ENCODE data around the gene LMCD1.

Gene LMCD1

GRCh38 chr3:8486434-8486833, 15.2 kb upstream of the LMCD1 start:
- Histone ChIP-seq H3K27me3 (ENCODE audit: low read length) (no peaks in the 10 kb centered on the region), H3K36me3 (ENCODE audit: low read length) (no peaks in the 10 kb centered on the region), H3K9ac (ENCODE audit: low read length) (no peak overlapping the region), H3K79me2 (ENCODE audit: insufficient read depth, low read length) (no peaks in the 10 kb centered on the region), H3K9me2 (replicated peaks; ENCODE audit: insufficient read depth, low read length) (no peaks in the 10 kb centered on the region), H4K20me1 (ENCODE audit: low read depth, low read length) (no peaks in the 10 kb centered on the region), H3K27ac (ENCODE audit: low read depth, low read length) (no peak overlapping the region), H3K4me2 (ENCODE audit: low read depth, low read length, poor library complexity, severe bottlenecking) (no peak overlapping the region), H3F3A (ENCODE audit: insufficient read depth) (no peaks in the 10 kb centered on the region), H3K4me3 (ENCODE audit: insufficient read depth, low read length, poor library complexity, severe bottlenecking) (no peak overlapping the region), H2AFZ (ENCODE audit: low read depth, low read length, severe bottlenecking) (no peak overlapping the region), H3K9me3 (ENCODE audit: insufficient read depth, low read length) (no peaks in the 10 kb centered on the region)
- TF ChIP-seq EZH2phosphoT487 (conservative IDR thresholded peaks at IDR 0.05; ENCODE audit: low read length) (no peak), CTCF (IDR thresholded peaks at IDR 0.05; ENCODE audit: insufficient read depth, low read length, poor library complexity, severe bottlenecking) (no peak)

- H3K9me2 ChIP-seq (replicated peaks; ENCODE audit: insufficient read depth, low read length), result no peaks in the 10 kb centered on the region
- H3K4me3 ChIP-seq (ENCODE audit: insufficient read depth, low read length, poor library complexity, severe bottlenecking), result no peak overlapping the region
- no peak overlapping the region for H2AFZ ChIP-seq (ENCODE audit: low read depth, low read length, severe bottlenecking)
- no peaks in the 10 kb centered on the region for H3K79me2 ChIP-seq (ENCODE audit: insufficient read depth, low read length)
- TF ChIP-seq EZH2phosphoT487 (conservative IDR thresholded peaks at IDR 0.05; ENCODE audit: low read length) (no peak), CTCF (IDR thresholded peaks at IDR 0.05; ENCODE audit: insufficient read depth, low read length, poor library complexity, severe bottlenecking) (no peak)
- H3K4me2 ChIP-seq (ENCODE audit: low read depth, low read length, poor library complexity, severe bottlenecking), result no peak overlapping the region
- H3K27ac ChIP-seq (ENCODE audit: low read depth, low read length), result no peak overlapping the region
- no peaks in the 10 kb centered on the region for H4K20me1 ChIP-seq (ENCODE audit: low read depth, low read length)
- H3K27me3 ChIP-seq (ENCODE audit: low read length), result no peaks in the 10 kb centered on the region
- H3F3A ChIP-seq (ENCODE audit: insufficient read depth), result no peaks in the 10 kb centered on the region
- no peaks in the 10 kb centered on the region for H3K36me3 ChIP-seq (ENCODE audit: low read length)
- no peak overlapping the region for H3K9ac ChIP-seq (ENCODE audit: low read length)
- H3K9me3 ChIP-seq (ENCODE audit: insufficient read depth, low read length), result no peaks in the 10 kb centered on the region
These were observed 14.7 kb upstream of the LMCD1 start for GRCh38 chr3:8486936-8487335.

- Histone ChIP-seq H3K9me2 (replicated peaks; ENCODE audit: insufficient read depth, low read length) (no peaks in the 10 kb centered on the region), H3K4me2 (ENCODE audit: low read depth, low read length, poor library complexity, severe bottlenecking) (no peak overlapping the region), H3K27ac (ENCODE audit: low read depth, low read length) (no peak overlapping the region), H3K36me3 (ENCODE audit: low read length) (no peaks in the 10 kb centered on the region), H3K27me3 (ENCODE audit: low read length) (no peaks in the 10 kb centered on the region), H4K20me1 (ENCODE audit: low read depth, low read length) (no peaks in the 10 kb centered on the region), H3K79me2 (ENCODE audit: insufficient read depth, low read length) (no peaks in the 10 kb centered on the region), H3K4me3 (ENCODE audit: insufficient read depth, low read length, poor library complexity, severe bottlenecking) (no peak overlapping the region), H3K9me3 (ENCODE audit: insufficient read depth, low read length) (no peaks in the 10 kb centered on the region), H3K9ac (ENCODE audit: low read length) (no peak overlapping the region), H2AFZ (ENCODE audit: low read depth, low read length, severe bottlenecking) (no peak overlapping the region), H3F3A (ENCODE audit: insufficient read depth) (no peaks in the 10 kb centered on the region)
- no peak for TF ChIP-seq CTCF (IDR thresholded peaks at IDR 0.05; ENCODE audit: insufficient read depth, low read length, poor library complexity, severe bottlenecking)
- TF ChIP-seq EZH2phosphoT487 (conservative IDR thresholded peaks at IDR 0.05; ENCODE audit: low read length), result no peak
These were observed 13.2 kb upstream of the LMCD1 start for GRCh38 chr3:8488411-8488810.

- Histone ChIP-seq H3K27me3 (ENCODE audit: low read length) (no peaks in the 10 kb centered on the region), H3K9ac (ENCODE audit: low read length) (no peak overlapping the region), H3K4me2 (ENCODE audit: low read depth, low read length, poor library complexity, severe bottlenecking) (no peak overlapping the region), H2AFZ (ENCODE audit: low read depth, low read length, severe bottlenecking) (no peak overlapping the region), H3K4me3 (ENCODE audit: insufficient read depth, low read length, poor library complexity, severe bottlenecking) (no peak overlapping the region), H4K20me1 (ENCODE audit: low read depth, low read length) (no peaks in the 10 kb centered on the region), H3K79me2 (ENCODE audit: insufficient read depth, low read length) (no peaks in the 10 kb centered on the region), H3F3A (ENCODE audit: insufficient read depth) (no peaks in the 10 kb centered on the region), H3K9me2 (replicated peaks; ENCODE audit: insufficient read depth, low read length) (no peaks in the 10 kb centered on the region), H3K27ac (ENCODE audit: low read depth, low read length) (no peak overlapping the region), H3K36me3 (ENCODE audit: low read length) (no peaks in the 10 kb centered on the region), H3K9me3 (ENCODE audit: insufficient read depth, low read length) (no peaks in the 10 kb centered on the region)
- no peak for TF ChIP-seq CTCF (IDR thresholded peaks at IDR 0.05; ENCODE audit: insufficient read depth, low read length, poor library complexity, severe bottlenecking)
- TF ChIP-seq EZH2phosphoT487 (conservative IDR thresholded peaks at IDR 0.05; ENCODE audit: low read length), result no peak
These were observed 12.7 kb upstream of the LMCD1 start for GRCh38 chr3:8488877-8489276.
